ENCODE results near the gene AK9. TPM values are rescaled to one million over a fixed set of nuclear protein-coding genes. Genes with fewer than 3 reads are reported as not detected.

The AK9 gene
- total RNA-seq, 2 donors from 2014 or later: 10.4 to 12.3 TPM

DNA sequence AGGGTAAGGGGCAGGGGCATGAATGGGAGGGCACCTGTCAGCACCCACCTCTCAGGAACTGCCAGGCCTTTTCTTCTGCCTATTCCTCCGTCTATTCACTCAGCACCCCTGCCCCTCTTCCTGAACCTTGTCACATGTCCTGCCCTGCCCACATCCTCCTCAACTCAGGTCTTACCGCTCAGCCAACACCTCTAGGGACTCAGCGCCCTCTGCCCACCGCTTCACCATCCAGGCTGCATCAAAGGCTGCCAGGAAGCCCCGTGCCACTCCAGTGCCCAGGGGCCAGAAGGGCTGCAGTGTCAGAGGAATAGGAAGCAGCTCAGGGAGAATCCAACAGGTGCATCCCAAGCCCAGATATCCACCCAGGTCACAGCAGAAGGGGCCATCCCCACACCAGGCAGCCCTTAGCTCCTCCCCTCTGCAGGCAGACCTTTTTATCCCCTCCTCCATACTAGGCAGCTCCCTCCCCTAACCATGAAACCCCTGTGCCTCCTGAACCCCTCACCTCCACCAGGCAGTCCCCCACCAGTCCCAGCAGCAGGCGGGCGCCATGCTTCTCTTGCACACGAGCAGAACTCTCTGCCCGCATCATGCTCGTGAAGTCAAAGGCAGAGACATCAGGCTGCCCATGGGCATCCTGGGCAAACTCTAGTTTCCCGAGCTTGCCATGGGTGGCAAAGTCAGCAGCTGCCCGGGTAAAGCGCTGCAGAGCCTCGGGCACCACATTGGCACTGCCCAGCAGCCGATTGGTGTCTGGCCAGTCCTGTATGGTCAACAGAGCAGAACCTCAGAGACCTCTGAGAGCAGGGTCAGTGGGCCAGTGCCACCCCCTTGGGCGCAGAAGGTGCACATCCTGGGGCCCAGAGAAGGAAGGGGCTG lies 241.0 kb downstream of the AK9 start:
- H3K9me3 ChIP-seq: no peaks in the 10 kb centered on the region
- no peaks in the 10 kb centered on the region for H3K36me3 ChIP-seq

DNA sequence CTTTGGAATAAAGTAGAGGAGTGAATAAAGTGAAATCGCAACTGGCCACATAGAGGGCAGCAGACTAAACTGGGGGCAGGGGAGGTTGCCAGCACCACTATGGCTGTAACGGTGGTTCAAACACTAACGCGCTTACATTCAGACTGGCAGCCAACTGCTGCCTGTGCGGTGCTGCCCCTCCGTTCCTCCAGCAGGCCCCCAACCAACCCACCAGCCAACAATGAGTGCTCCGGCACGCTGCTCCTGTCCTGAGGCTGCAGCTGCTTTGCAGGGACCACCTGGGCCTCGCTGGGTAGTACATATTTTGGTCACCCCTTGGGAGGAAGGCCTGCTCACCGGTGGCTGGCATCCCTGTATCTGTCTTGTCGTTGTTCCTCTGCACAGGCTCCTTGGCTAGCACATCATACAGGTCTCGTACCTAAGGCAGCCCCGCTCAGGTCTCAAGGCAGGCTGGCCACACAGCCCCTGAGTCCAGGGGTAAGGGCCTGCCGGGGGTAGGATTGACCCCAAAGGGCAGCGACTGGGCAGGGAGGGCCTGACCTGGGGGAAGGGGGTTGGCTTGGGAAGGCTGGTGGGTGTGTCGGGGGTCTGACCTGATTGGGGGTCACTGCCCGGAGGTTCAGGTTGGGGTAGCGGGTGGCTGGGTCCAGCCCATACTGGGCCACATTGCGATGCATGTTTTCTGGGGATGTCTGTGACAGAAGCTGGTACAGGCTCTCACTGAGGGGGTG lies 241.8 kb downstream of the AK9 start:
- Histone ChIP-seq H3K4me3 (no peak overlapping the region), H3K4me1 (peaks cover 0 to 7% of the 10 kb centered on the region in 2 donors), H3K36me3 (no peaks in the 10 kb centered on the region), H3K9me3 (no peaks in the 10 kb centered on the region), H3K27me3 (no peaks in the 10 kb centered on the region), H3K27ac (no peak overlapping the region)
- TF ChIP-seq, protein P1, sequence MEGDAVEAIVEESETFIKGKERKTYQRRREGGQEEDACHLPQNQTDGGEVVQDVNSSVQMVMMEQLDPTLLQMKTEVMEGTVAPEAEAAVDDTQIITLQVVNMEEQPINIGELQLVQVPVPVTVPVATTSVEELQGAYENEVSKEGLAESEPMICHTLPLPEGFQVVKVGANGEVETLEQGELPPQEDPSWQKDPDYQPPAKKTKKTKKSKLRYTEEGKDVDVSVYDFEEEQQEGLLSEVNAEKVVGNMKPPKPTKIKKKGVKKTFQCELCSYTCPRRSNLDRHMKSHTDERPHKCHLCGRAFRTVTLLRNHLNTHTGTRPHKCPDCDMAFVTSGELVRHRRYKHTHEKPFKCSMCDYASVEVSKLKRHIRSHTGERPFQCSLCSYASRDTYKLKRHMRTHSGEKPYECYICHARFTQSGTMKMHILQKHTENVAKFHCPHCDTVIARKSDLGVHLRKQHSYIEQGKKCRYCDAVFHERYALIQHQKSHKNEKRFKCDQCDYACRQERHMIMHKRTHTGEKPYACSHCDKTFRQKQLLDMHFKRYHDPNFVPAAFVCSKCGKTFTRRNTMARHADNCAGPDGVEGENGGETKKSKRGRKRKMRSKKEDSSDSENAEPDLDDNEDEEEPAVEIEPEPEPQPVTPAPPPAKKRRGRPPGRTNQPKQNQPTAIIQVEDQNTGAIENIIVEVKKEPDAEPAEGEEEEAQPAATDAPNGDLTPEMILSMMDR (IDR thresholded peaks at IDR 0.05): no peak
- peak; percentile 28 for DNase-seq (ENCODE audit: low spot score)

More for the DNA sequence above, 241.0 kb downstream of the AK9 start:
- Histone ChIP-seq H3K27me3 (no peaks in the 10 kb centered on the region), H3K4me3 (no peak overlapping the region), H3K27ac (no peak overlapping the region), H3K4me1 (peaks cover 0 to 15% of the 10 kb centered on the region in 2 donors)
- DNase-seq (ENCODE audit: low spot score): peak; percentile 53
- TF ChIP-seq, protein P1 (IDR thresholded peaks at IDR 0.05): no peak

DNA sequence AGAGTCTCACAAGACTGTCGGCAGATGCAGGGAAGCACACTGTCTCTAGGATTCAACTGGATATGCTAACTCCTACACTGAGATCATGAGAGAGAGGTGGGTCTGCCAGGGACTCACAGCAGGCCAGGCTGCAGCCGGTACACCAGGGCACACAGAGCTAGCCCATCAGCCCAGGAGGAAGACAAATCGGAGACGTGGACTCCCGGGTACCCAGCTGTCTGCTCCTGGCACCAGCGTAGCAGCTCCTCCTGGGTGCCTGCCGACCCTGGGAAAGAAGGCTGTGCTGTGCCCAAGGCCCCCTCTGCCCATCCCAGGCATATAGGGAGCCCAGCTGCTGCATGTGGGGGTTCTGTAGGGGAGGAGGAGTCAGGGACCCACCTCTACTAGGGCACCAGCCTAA lies 242.4 kb downstream of the AK9 start:
- DNase-seq (ENCODE audit: low spot score): peak; percentile 55
- Histone ChIP-seq H3K4me3 (no peak overlapping the region), H3K4me1 (peaks cover 0 to under 1% of the 10 kb centered on the region in 2 donors), H3K27me3 (no peaks in the 10 kb centered on the region), H3K27ac (no peak overlapping the region), H3K36me3 (no peaks in the 10 kb centered on the region), H3K9me3 (no peaks in the 10 kb centered on the region)
- TF ChIP-seq, protein P1 (IDR thresholded peaks at IDR 0.05): no peak

DNA sequence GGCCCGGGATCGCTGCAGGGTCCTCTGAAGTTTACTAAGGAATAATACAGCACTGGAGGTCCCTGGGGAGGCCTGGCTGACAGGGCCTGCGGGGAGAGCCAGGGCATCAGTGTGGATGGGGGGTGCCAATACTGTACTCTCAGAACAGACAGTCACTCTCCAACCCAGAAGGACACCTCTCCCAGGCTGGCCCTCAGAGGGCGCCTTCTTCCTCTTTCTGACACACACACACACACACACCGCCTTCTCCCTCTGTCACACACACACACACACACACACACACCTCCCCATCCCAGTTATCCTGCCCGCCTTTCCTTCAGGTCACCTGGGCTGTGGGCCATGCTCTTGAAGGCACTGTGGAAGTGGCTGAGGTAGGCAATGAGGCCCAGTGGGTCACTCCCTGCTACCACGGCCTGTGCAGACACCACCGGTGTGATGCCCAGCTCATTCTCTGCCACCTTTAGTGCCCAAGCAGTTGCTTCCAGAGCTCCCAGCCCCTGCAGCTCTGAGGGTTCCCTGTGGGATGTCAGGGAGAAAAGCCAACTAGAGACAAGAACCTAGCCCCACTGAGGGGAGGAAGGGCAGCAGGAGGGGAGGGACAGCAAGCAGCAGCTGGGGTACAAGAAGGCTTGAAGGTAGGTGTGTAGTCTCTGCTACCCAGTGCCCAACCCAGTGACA lies 243.0 kb downstream of the AK9 start:
- Histone ChIP-seq H3K4me1 (no peaks in the 10 kb centered on the region), H3K27ac (no peak overlapping the region), H3K27me3 (no peaks in the 10 kb centered on the region), H3K36me3 (peaks cover 5% of the 10 kb centered on the region), H3K9me3 (no peaks in the 10 kb centered on the region), H3K4me3 (no peak overlapping the region)
- no peak for DNase-seq (ENCODE audit: low spot score)
- TF ChIP-seq, protein P1 (IDR thresholded peaks at IDR 0.05): no peak

DNA sequence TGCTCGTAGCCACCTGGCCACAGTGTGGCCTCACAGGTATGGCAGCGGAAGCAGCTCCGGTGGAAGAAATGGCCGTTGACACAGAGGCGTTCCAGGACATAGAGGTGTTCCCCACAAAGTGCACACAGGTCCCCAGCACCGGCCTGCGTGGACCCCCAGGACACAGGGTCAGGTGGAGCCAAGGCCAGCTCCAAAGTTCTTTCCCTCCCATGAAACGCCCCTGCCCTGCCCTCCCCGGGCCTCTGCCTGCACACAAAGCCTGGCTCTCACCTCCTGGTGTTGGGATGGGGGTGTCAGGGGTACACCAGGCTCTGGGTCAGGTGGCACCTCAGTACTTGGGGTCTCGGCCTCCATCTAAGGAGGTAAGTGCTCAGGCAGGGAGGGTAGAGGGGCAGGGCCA lies 243.9 kb downstream of the AK9 start:
- peak; percentile 50 for DNase-seq (ENCODE audit: low spot score)
- Histone ChIP-seq H3K9me3 (no peaks in the 10 kb centered on the region), H3K36me3 (peaks cover 5% of the 10 kb centered on the region), H3K4me3 (no peak overlapping the region), H3K27me3 (no peaks in the 10 kb centered on the region), H3K4me1 (peaks cover 0 to under 1% of the 10 kb centered on the region in 2 donors), H3K27ac (no peak overlapping the region)
- TF ChIP-seq, protein P1 (IDR thresholded peaks at IDR 0.05): no peak
